ENCODE measurements around the gene SPART.
A peak's percentile ranks its signal among the peaks of the same experiment; 100 is the strongest.

SPART gene
- long read RNA-seq, donor 1, full-length matches to known transcripts, result 22 of 35 reads
- long read RNA-seq, donor 1, partial matches to known transcripts, result 13 of 35 reads
- long read RNA-seq, donor 1, other reads (novel, unspliced or antisense), result 0 of 35 reads
- long read RNA-seq, donor 2, full-length matches to known transcripts, result 15 of 23 reads
- long read RNA-seq, donor 2, partial matches to known transcripts, result 8 of 23 reads
- long read RNA-seq, donor 2, other reads (novel, unspliced or antisense), result 0 of 23 reads
- long read RNA-seq, donor 3, full-length matches to known transcripts, result 8 of 8 reads
- long read RNA-seq, donor 3, partial matches to known transcripts, result 0 of 8 reads
- long read RNA-seq, donor 3, other reads (novel, unspliced or antisense), result 0 of 8 reads
- long read RNA-seq, donor 4, full-length matches to known transcripts, result 19 of 41 reads
- long read RNA-seq, donor 4, partial matches to known transcripts, result 22 of 41 reads
- long read RNA-seq, donor 4, other reads (novel, unspliced or antisense), result 0 of 41 reads
- long read RNA-seq, donor 5, full-length matches to known transcripts, result 14 of 24 reads
- long read RNA-seq, donor 5, partial matches to known transcripts, result 10 of 24 reads
- long read RNA-seq, donor 5, other reads (novel, unspliced or antisense), result 0 of 24 reads
- long read RNA-seq, donor 6, full-length matches to known transcripts, result 15 of 15 reads
- long read RNA-seq, donor 6, partial matches to known transcripts, result 0 of 15 reads
- long read RNA-seq, donor 6, other reads (novel, unspliced or antisense), result 0 of 15 reads
- long read RNA-seq, donor 7, full-length matches to known transcripts, result 17 of 44 reads
- long read RNA-seq, donor 7, partial matches to known transcripts, result 27 of 44 reads
- long read RNA-seq, donor 7, other reads (novel, unspliced or antisense), result 0 of 44 reads
- long read RNA-seq, donor 8, full-length matches to known transcripts, result 18 of 18 reads
- long read RNA-seq, donor 8, partial matches to known transcripts, result 0 of 18 reads
- long read RNA-seq, donor 8, other reads (novel, unspliced or antisense), result 0 of 18 reads

- DNase-seq, result peak; percentile 95
Measured at GRCh38 chr13:36346222-36347083, at the start of gene SPART. SPART (minus strand) TSS chr13:36346394; CDS start chr13:36335830, 10,564 bp downstream.

- no peak for DNase-seq
Measured at GRCh38 chr13:36395280-36395679, 49.1 kb upstream of the SPART start.

- no peak for DNase-seq
Measured at GRCh38 chr13:36385489-36385888, 39.3 kb upstream of the SPART start.

- no peak for DNase-seq
Measured at GRCh38 chr13:36382030-36382429, 35.8 kb upstream of the SPART start.

- no peak for DNase-seq
Measured at GRCh38 chr13:36377826-36378468, 31.8 kb upstream of the SPART start.

- no peak for DNase-seq
Measured at GRCh38 chr13:36374063-36374462, 27.9 kb upstream of the SPART start.

GRCh38 chr13:36371185-36371584 lies 25.0 kb upstream of the SPART start:
- no peak for DNase-seq

- no peak for DNase-seq
Measured at GRCh38 chr13:36370108-36370429, 23.9 kb upstream of the SPART start.

GRCh38 chr13:36369268-36370107 lies 23.3 kb upstream of the SPART start:
- no peak for DNase-seq

- no peak for DNase-seq
Measured at GRCh38 chr13:36366031-36366430, 19.8 kb upstream of the SPART start.

- no peak for DNase-seq
Measured at GRCh38 chr13:36363366-36363863, 17.2 kb upstream of the SPART start.

- DNase-seq, result no peak
Measured at GRCh38 chr13:36362914-36363313, 16.7 kb upstream of the SPART start.

GRCh38 chr13:36362251-36362650 lies 16.1 kb upstream of the SPART start:
- DNase-seq, result no peak

- DNase-seq, result no peak
Measured at GRCh38 chr13:36360903-36361302, 14.7 kb upstream of the SPART start.

- no peak for DNase-seq
Measured at GRCh38 chr13:36359301-36359950, 13.2 kb upstream of the SPART start.

GRCh38 chr13:36358175-36358718 lies 12.1 kb upstream of the SPART start:
- no peak for DNase-seq

- DNase-seq, result no peak
Measured at GRCh38 chr13:36357692-36358091, 11.5 kb upstream of the SPART start.

- DNase-seq, result no peak
Measured at GRCh38 chr13:36357231-36357630, 11.0 kb upstream of the SPART start.

GRCh38 chr13:36356058-36356457 lies 9.9 kb upstream of the SPART start:
- no peak for DNase-seq

- no peak for DNase-seq
Measured at GRCh38 chr13:36355632-36356031, 9.4 kb upstream of the SPART start.

Data from right kidney (tissue), 9 donors.